ENCODE results near the gene NSMCE1.

The NSMCE1 gene

GRCh38 chr16:27268376-27269299 lies at the start of gene NSMCE1:
Gene NSMCE1, minus strand, starts transcription at chr16:27268772. Its CDS starts 11,202 bp downstream, at chr16:27257570.
- peak; percentile 99 for DNase-seq

- DNase-seq, result peak; percentile 44
Observed at GRCh38 chr16:27317738-27318391, 49.3 kb upstream of the NSMCE1 start.

- DNase-seq, result no peak
Observed at GRCh38 chr16:27317320-27317719, 48.7 kb upstream of the NSMCE1 start.

GRCh38 chr16:27316038-27316680 lies 47.6 kb upstream of the NSMCE1 start:
- DNase-seq, result no peak

DNA sequence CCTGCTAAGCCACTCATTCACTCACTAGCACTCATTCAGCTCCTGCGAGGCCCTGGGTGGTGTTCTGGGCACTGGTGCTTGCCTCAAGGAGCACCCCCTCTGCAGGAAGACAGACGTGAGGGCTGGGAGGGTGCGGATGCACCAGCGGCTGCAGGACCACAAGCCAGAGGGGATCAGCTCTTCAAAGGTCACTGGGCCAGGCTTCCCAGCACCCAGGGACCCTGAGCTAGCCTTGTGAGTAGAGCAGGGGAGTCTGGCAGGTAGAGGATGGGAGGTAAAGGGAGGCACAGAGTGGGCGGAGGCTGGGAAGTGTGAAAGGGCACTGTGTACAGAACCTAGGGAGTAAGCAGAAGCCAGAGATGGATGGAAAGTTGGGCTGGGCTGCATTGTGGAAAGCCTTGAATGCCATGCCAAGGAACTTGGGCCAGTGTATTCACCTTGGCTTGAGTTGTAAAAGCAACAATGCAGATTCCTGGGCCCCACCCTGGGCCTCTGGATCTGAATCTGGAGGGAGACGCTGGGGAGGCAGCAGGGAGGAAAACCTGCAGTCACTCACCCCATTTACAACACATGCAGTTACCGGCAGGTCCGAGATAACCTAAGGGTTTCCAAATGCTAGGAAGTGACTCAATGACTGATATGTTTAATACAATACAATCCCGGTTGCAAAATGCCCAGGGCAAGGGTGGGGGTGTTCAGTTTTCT lies 46.9 kb upstream of the NSMCE1 start:
- peak; percentile 53 for DNase-seq

- no peak for DNase-seq
Observed at GRCh38 chr16:27314986-27315332, 46.4 kb upstream of the NSMCE1 start.

DNA sequence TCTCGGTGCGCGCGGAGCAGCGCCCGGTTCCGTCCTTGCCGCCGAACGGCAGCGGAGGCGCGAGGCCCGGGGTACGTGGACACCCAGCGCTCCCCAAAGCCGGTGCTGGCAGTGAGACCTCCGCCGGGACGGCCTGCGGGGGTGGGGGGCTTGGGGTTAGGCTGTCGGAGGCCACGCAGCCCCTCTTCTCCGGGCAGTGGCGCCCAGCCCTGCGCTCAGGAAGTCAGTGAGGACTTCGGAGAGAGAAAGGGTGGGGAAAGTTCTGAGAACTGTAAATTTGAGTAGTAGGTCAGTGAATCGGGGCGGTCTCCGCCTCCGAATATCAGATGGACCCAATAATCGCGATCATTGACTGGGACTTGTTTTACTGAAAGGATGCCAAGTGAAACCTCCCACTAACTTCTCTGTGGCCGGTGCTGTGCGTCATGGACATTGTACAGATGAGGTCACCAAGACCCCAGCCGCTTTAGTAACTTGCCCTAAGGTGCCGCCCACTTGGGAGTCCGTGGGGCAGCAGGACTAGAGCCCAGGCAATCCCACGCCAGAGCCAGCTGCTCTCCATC lies 45.7 kb upstream of the NSMCE1 start:
- peak; percentile 48 for DNase-seq

DNA sequence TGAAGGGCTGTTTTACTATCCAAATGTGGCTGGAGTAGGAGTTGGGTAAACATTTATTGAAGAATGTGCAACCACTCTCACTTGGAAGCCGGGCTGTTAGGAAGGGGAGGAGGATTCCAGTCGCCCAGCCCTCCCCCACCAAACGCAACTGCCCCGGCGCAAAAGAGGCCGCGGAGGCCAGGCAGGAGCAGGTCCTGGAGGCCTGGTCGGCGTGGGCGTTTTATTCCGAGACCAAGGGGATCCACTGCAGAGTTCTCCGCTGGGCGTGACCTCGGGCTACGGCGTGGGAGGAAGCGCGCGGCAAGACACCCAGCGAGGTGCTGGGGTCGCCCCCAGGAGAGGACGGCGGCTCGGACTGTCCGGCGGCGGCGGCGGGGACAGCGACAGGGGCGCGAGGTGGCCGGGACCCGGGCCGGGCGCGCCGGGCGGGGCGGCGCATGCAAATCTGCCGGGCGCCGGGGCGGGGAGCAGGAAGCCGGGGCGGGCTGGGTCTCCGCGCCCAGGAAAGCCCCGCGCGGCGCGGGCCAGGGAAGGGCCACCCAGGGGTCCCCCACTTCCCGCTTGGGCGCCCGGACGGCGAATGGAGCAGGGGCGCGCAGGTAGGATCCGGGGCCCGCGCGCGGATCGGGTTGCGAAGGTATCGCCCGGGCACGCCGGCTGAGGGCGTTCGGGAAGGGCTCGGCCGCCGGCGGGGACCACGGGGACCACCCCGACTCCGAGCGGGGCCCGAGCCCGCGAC lies 45.0 kb upstream of the NSMCE1 start, which contains the start of gene IL4R:
Gene IL4R, plus strand, starts transcription at position 553 of the 739 bp plus-strand sequence. CDS start 26,230 bp downstream, outside the sequence.
- peak; percentile 72 for DNase-seq

GRCh38 chr16:27312580-27313421 lies 44.2 kb upstream of the NSMCE1 start:
- no peak for DNase-seq

GRCh38 chr16:27311897-27312303 lies 43.3 kb upstream of the NSMCE1 start:
- no peak for DNase-seq

- DNase-seq, result no peak
Observed at GRCh38 chr16:27311448-27311830, 42.9 kb upstream of the NSMCE1 start.

DNA sequence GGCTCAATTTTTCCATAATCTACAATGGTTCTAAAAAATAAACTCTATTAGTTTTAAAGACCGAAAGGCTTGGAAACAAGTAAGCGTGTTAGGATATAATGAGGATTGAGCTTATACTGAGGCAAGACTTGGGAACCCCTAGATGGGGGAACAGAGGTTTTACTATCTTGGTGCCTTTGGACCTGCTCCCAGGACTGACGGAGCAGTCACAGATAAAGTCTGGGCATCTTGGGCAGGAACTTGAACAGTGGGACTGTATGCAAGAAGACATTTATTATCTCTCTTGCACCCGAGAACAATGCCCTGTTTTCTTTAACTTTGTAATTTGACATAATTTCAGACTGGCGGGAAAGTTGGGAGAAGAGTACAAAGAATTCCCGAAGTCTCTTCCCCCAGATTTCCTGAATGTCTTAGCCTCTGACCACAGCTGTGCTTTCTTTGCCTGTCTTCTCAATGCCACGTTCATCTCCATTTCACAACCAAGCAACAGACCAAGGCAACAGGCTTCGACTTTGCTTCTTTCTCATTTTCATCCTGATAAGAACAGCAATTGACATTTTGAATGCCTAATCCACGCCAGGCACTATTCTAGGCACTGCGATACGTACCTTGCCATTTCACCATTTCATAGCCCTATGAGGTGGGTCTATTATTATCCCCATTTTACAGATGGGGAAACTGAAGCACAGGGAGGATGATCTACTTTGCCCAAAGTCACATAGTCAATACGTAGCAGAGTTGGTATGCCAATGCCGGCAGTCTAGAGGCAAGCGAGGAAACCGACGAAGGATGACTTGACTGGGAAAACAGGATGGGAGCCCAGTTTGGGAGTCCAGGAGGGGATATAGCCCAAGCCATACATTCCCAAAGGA lies 42.2 kb upstream of the NSMCE1 start:
- DNase-seq, result no peak

GRCh38 chr16:27308792-27309191 lies 40.2 kb upstream of the NSMCE1 start:
- DNase-seq, result no peak

DNA sequence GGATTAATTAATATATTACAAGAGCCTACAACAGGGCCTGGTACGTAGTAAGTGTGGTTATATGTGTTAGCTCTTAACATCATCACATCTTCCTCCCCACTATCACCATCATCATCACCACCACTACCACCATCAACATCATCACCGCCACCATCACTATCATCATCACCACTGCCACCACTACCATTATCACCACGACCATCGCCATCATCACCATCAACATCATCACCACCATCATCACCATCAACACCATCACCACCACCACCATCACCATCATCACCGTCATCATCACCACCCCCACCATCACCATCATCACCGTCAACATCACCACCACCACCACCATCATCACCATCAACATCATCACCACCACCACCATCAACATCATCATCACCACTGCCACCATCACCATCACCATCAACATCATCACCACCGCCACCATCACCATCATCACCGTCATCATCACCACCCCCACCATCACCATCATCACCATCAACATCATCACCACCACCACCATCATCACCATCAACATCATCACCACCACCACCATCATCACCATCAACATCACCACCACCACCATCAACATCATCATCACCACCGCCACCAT lies 37.4 kb upstream of the NSMCE1 start:
- DNase-seq, result no peak

GRCh38 chr16:27304881-27305745 lies 36.5 kb upstream of the NSMCE1 start:
- DNase-seq, result no peak

DNA sequence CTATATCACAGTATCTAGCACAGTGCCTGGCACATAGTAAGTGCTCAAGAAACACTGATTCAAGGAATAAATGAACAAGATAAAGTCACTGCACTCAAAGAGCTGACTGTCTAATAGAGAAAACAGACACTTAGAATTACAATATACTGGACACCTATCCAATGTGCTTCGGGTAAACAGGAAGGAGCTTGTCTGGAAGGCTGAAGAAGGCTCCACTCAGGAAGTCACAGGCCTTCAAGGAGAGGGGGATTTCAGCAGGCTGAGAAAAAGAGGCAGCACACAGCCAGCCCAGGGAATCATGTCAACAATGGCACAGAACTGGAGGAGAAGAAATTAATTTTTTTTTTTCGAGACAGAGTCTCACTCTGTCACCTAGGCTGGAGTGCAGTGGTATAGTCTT lies 35.5 kb upstream of the NSMCE1 start:
- no peak for DNase-seq

- no peak for DNase-seq
Observed at GRCh38 chr16:27303256-27304100, 34.9 kb upstream of the NSMCE1 start.
